Astrocyte of the hippocampus (primary cell): ENCODE results near the gene SHOX.

Source experiments
- DNase-seq: peaks from one replicate; pipeline ENCODE4 v3.0.0; 2011; ENCODE audit warnings: low read depth, low spot score

The SHOX gene

DNA sequence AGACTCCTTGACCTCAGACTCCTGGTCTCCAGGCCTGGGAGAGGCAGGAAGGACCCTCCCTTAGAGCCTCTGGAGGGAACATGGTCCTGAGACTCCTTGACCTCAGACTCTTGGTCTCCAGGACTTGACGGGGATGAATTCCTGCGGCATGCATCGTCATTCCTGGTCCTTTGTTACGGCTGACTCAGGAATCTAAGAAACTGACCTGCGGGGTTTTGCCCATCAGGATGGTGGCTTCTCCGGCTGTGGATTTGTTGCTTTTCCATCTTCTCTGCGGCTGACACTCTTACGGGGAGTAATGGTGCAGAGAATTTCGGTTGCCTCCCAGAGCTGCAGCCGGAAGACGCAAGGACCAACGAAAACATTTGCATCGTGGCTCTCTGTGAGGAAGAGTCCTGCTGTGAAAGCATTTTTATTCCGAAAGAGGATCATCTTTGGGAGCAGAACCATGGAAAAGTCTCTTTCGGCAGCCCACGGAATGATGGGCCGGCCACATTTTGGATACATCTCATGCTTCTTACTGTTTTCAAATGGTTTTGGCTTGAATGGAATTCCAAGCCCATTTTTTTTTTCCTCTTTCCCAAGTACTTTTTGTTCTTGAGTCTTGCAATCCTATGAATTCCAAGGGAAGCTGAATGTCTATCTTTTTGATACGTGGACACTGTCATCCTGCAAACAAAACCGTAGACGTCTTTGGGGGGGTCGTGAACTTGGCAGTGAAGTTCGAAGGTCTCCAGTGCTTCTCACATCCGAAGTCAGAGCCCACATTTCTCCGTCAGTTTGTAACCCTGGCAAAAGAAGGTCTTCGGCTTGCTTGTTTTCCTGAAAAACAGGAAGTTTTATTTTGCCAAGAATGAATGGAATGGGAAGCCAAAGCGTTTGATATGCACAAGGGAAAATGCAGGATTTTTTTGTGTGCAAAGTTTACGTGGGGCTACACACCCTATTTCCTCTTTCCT lies 36.5 kb downstream of the SHOX start:
- DNase-seq, result peak; percentile 2

- no peak for DNase-seq
Measured at GRCh38 chrX:670645-671044, 40.1 kb downstream of the SHOX start.

- DNase-seq, result no peak
Measured at GRCh38 chrX:672931-673330, 42.3 kb downstream of the SHOX start.

DNA sequence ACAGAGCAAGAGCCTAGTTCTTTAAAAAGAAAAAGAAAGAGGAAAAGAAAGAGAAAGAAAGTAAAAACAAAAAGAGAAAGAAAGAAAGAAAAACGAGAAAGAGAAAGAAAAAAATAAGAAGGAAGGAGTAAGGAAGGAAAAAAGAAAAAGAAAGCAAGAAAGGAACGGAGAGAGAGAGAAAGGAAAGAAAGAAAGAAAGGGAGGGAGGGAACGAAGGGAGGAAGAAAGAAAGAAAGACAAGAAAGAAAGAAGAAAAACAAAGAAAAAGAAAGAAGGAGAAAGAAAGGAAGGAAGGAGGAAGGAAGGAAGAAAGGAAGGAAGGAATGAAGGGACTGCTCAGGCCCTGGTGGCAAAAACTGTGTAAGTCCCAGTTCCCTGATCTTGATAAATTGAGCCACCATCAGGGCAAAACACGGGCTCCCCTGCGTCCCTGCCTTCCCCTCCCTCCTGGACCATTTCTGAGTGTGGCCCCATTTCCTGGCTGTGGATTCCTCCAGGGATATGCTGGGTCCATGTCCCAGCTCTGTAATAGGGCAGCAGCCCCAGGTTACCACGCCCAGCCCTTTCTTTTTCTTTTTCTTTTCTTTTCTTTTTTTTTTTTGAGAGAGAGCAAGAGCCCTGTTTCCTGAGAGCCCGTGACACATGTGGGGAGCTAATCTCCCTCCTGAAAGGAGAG lies 44.8 kb downstream of the SHOX start:
- DNase-seq, result no peak

GRCh38 chrX:675955-676295 lies 45.3 kb downstream of the SHOX start:
- no peak for DNase-seq

DNA sequence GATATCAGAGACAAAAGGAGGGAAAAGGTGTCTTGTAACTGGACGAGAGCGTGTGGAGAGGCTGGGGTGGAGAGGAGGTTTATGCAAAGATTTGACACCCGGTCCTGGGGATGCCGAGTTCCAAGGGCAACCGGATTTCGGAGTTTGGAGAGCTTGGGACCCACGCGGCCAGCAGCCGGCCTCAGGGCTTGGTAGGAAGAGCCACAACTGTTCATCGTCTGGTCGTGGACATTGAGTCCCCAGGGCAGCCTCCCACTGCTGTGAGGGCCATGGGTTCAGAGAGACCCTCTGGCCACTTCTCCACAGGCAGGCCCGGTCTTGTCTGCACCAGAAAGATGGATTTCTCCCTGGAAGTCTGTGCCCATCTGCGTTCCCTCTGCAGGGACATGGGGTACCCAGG lies 46.8 kb downstream of the SHOX start:
- no peak for DNase-seq

DNA sequence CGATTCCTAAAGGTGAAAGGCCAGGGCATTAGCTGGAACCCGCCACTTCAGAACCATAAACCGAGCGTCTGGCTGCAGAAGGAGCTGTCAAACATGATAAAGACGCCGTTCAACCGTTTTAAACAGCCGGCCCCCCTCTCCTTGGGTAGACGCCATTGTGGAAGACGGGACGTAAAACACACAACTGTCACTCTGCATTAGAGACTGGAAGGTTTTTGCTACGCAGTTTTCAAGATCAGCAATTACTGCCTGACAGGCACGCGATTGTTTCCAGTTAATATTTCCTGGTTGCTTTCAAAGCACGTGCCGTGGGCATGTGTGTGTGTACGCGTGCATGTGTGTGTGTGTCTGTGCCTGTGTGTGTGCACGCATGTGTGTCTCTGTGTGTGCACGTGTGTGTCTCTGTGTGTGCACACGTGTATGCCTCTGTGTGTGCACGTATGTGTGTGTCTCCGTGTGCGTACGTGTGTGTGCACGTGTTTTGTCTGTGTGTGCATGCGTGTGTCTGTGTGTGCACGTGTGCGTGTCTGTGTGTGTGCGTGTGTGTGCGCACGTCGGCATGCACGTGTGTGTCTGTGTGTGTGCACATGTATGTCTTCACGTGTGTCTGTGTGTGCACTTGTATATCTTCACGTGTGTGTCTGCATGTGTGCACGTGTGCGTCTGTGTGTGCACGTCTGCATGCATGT lies 48.8 kb downstream of the SHOX start:
- DNase-seq, result no peak

- no peak for DNase-seq
Measured at GRCh38 chrX:680062-680461, 49.5 kb downstream of the SHOX start.

- no peak for DNase-seq
Measured at GRCh38 chrX:681989-682388, 51.4 kb downstream of the SHOX start.

DNA sequence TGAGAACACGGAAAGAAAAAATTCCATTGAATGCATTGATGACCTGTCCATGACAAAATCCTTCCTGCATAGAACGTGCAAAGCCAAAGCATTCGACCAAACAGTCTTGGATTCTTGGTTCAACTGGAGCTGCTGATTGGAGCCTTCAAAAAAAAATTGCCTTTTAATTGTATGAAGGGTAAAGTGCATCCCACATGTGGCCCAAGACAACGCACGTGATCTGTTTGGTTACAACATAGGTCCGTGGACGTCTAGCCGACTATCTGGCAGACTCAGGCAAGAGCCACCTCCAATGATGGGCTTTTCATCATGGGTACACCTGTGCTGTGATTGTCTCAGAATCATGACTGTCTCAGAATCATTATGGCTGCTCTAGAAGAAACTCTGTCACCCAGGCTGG lies 52.3 kb downstream of the SHOX start:
- DNase-seq, result no peak

- DNase-seq, result no peak
Measured at GRCh38 chrX:683576-683975, 53.0 kb downstream of the SHOX start.

DNA sequence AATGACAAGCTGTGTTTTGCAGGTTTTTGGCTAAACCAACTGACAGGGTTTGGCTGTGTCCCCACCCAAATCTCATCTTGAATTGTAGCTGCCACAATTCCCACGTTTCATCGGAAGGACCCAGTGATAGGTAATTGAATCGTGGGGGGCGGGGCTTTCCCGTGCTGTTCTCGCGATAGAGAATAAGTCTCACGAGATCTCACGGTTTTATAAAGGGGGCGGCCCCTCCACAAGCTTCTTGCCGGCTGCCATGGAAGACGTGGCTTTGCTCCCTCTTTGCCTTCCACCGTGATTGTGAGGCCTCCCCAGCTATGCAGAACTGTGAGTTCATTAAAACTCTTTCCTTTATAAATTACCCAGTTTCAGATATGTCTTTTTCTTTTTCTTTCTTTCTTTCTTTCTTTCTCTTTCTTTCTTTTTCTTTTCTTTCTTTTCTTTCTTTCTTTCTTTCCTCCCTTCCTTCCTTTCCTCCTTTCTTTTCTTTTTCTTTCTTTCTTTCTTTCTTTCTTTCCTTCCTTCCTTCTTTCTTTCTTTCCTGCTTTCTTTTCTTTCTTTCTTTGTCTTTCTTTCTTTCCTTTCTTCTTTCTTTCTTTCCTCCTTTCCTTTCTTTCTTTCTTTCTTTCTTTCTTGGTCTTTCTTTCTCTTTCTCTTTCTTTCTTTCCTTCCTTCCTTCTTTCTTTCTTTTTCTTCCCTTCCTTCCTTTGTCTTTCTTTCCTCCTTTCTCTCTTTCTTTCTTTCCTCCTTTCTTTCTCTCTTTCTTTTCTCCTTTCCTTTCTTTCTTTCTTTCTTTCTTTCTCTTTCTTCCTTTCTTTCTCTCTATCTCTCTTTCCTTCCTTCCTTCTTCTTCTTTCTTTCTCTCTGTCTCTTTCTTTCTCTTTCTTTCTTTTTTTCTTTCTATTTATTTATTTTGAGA lies 54.8 kb downstream of the SHOX start:
- no peak for DNase-seq

GRCh38 chrX:689983-690382 lies 59.4 kb downstream of the SHOX start:
- no peak for DNase-seq

DNA sequence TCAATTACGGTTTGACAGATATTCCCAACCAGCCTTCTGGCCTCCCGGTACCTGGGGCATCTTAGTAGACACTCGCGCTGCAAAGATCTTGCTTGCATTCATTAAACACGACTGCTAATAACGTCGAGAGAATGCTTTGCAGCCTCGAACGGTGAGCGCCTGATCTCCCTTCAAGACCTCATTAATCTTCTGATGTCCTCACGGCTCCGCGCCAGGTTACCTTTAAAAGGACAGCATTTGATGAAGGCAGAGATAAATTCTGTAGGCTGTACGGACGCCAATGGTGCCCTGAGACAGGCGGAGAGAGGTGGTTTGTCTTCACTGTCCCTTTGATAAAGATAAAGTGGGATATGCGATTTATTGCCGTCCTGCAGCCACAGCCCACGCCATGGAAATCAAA lies 64.2 kb downstream of the SHOX start:
- no peak for DNase-seq

DNA sequence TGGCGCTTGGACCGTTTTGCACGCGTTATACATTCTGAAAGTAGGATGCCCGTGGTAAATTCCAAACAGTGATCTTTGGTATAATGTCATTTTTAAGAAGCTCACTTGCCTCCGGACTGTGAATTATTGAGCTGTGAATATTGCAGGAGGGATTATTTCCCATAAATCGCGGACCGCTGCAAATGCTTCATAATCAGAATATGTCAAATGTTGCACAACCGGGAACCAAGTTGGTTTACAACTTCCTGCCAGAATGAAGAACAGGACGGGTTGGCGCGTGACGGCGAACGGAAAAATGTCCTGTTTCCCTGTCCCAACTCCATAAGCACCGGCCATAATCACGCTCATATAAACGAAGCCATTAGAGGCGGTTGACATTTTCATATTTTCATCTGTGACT lies 67.6 kb downstream of the SHOX start:
- no peak for DNase-seq

GRCh38 chrX:700936-701335 lies 70.3 kb downstream of the SHOX start:
- no peak for DNase-seq

DNA sequence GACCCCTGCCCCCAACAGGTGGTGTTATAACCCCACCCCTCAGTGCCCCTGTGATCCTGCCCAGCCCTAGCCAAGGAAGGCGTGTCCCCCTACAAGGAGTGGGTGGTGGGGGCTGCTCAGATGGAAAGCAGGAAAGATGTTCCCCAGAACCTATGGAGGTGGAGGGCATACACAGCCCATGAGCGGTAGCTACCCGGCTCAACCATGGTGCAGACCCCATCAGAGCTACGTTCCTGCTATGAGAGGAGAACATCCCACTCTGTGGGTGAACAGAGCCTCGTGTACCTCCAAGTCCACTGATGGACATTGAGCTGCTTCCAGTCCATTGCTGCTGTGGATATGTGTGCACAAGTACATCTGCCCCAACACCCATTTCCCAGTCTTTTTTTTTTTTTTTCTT lies 71.1 kb downstream of the SHOX start:
- no peak for DNase-seq

GRCh38 chrX:703466-703865 lies 72.9 kb downstream of the SHOX start:
- no peak for DNase-seq

DNA sequence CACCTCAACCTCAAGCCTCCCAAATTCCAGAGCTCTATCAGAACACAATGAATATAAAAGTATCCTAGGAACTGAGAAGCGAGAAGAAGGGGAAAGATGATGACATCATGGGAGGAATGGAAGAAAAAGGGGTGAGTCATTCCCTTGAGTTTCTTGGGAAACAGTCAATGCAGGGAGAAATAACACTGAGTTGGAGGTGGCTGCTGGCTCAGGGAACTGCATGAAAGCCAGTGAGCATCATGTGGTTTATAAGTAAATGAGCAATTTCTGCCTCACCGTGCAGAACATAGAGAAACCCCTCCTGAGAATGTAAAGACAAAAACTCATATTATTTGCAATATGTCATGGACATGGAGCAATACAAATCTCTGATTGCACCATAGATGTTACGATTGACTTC lies 73.3 kb downstream of the SHOX start:
- DNase-seq, result no peak
